GM12878 (cell line): Measurements from ENCODE around the gene SAMD3. TPM values are rescaled to one million over a fixed set of nuclear protein-coding genes. Genes with fewer than 3 reads are reported as not detected.

Experiments
- ATAC-seq: fragments of 200-7000 bp; cut with Tn5 transposase; 3 replicates; pipeline ENCODE4 v1.9.1; 2020; ENCODE audit warnings: mild to moderate bottlenecking, moderate library complexity
- BruUV-seq: library from RNA; stranded (reverse); fragments of 400-500 nt; replicated peaks from 2 replicates; lab custom pipeline; 2021; lab: Mats Ljungman, UMichigan
- CTCF ChIA-PET: fragments of 300-600 bp; sonication (Branson Sonifier 250); formaldehyde crosslinking; extraction: SDS; loops from one replicate; lab custom pipeline; 2021; ENCODE audit warnings: inconsistent platforms; lab: Yijun Ruan, JAX
- POLR2A ChIA-PET: fragments of 350-600 bp; formaldehyde crosslinking; extraction: SDS; loops from one replicate; lab custom pipeline; 2021; ENCODE audit warnings: inconsistent platforms; lab: Charles Lee
- RAD21 ChIA-PET: fragments of 300-600 bp; sonication (Branson Sonifier 250); formaldehyde crosslinking; loops from one replicate; lab custom pipeline; 2023; ENCODE audit warnings: antibody characterized with exemption; ENCODE audit not compliant: unreplicated experiment; lab: Charles Lee
- SMC1A ChIA-PET: fragments of 300-600 bp; sonication (Branson Sonifier 250); formaldehyde crosslinking; loops from one replicate; lab custom pipeline; 2023; ENCODE audit not compliant: unreplicated experiment, uncharacterized antibody; lab: Charles Lee
- DNase-seq: peaks from one replicate; pipeline ENCODE4 v3.0.0-alpha.2; 2011; ENCODE audit warnings: low read depth, low spot score
- FAIRE-seq: peaks from 3 replicates; lab custom pipeline; 2011; peaks lifted over from hg19 to GRCh38; lab: Jason Lieb, UNC
- H2AFZ ChIP-seq: 2 replicates; pipeline ENCODE4 v1.6.0; 2011; ENCODE audit warnings: low read depth, low read length, control low read depth; ENCODE audit not compliant: control insufficient read depth
- H3K27ac ChIP-seq: 2 replicates; pipeline ENCODE4 v1.5.1; 2011; ENCODE audit warnings: control low read depth; ENCODE audit not compliant: control insufficient read depth, insufficient read depth
- H3K27me3 ChIP-seq, 2 experiments: replicated peaks in 1 of 2; 2 replicates each; pipeline versions ENCODE4 v1.6.0 to v1.6.1; 2011; ENCODE audit warnings: low read length in 1 of 2; ENCODE audit not compliant: control insufficient read depth in 2 of 2, insufficient read depth in 2 of 2
- H3K36me3 ChIP-seq, 2 experiments: 2 replicates each; pipeline ENCODE4 v1.5.1; 2011; ENCODE audit warnings: low read length in 1 of 2; ENCODE audit not compliant: control insufficient read depth in 2 of 2, insufficient read depth in 2 of 2
- H3K4me1 ChIP-seq: 2 replicates; pipeline ENCODE4 v1.6.1; 2011; ENCODE audit warnings: mild to moderate bottlenecking, low read length, moderate library complexity, mixed read lengths; ENCODE audit not compliant: control insufficient read depth, insufficient read depth
- H3K4me2 ChIP-seq: 2 replicates; pipeline ENCODE4 v1.6.0; 2011; ENCODE audit warnings: control low read depth; ENCODE audit not compliant: control insufficient read depth, insufficient read depth
- H3K4me3 ChIP-seq: fragments of 200-600 bp; sonication (generic); 2 replicates; pipeline ENCODE4 v1.5.1; 2016
- H3K79me2 ChIP-seq: 2 replicates; pipeline ENCODE4 v1.6.0; 2011; ENCODE audit warnings: low read length; ENCODE audit not compliant: control insufficient read depth, insufficient read depth
- H3K9ac ChIP-seq: 2 replicates; pipeline ENCODE4 v1.8.0; 2011; ENCODE audit warnings: low read length, control low read depth, mixed read lengths; ENCODE audit not compliant: control insufficient read depth, insufficient read depth
- H3K9me3 ChIP-seq: replicated peaks from 3 replicates; pipeline ENCODE4 v1.5.1; 2011; ENCODE audit warnings: mild to moderate bottlenecking, low read length; ENCODE audit not compliant: control insufficient read depth, insufficient read depth
- H4K20me1 ChIP-seq: 2 replicates; pipeline ENCODE4 v1.6.0; 2011; ENCODE audit not compliant: control insufficient read depth, insufficient read depth
- ATF2 ChIP-seq: IDR thresholded peaks from 2 replicates; pipeline ENCODE4 v1.6.1; 2012; ENCODE audit warnings: low read length, inconsistent platforms
- CREM ChIP-seq: IDR thresholded peaks from 2 replicates; pipeline ENCODE4 v1.6.1; 2014; ENCODE audit warnings: antibody characterized with exemption, low read depth
- CUX1 ChIP-seq: IDR thresholded peaks from 2 replicates; pipeline ENCODE4 v1.6.1; 2012; ENCODE audit warnings: improper control_type of control experiment, low read depth, low read length; ENCODE audit not compliant: insufficient replicate concordance
- E4F1 ChIP-seq: fragments of 450-650 bp; IDR thresholded peaks from 2 replicates; pipeline ENCODE4 v1.6.1; 2018; ENCODE audit warnings: borderline replicate concordance, mild to moderate bottlenecking; ENCODE audit not compliant: partially characterized antibody
- EGR1 ChIP-seq, 2 experiments: IDR thresholded peaks; 1 replicate in 1 of 2; 2 replicates in 1 of 2; pipeline ENCODE4 v1.6.1; 2011 to 2012; ENCODE audit warnings: low read depth in 2 of 2, low read length in 2 of 2, borderline replicate concordance in 1 of 2, mild to moderate bottlenecking in 1 of 2, moderate library complexity in 1 of 2
- EP300 ChIP-seq, 2 experiments: fragments of 150-350 bp in 1 of 2; IDR thresholded peaks; 2 replicates each; pipeline ENCODE4 v1.6.1; 2011 to 2012; ENCODE audit warnings: low read depth in 2 of 2, low read length in 2 of 2, borderline replicate concordance in 1 of 2, improper control_type of control experiment in 1 of 2, inconsistent platforms in 1 of 2; ENCODE audit not compliant: control insufficient read depth in 1 of 2
- NFXL1 ChIP-seq: fragments of 450-650 bp; IDR thresholded peaks from 2 replicates; pipeline ENCODE4 v1.6.1; 2017; ENCODE audit warnings: antibody characterized with exemption, mild to moderate bottlenecking, borderline replicate concordance
- PML ChIP-seq: IDR thresholded peaks from 2 replicates; pipeline ENCODE4 v1.6.1; 2012; ENCODE audit warnings: low read length, inconsistent platforms
- RFX5 ChIP-seq: IDR thresholded peaks from 2 replicates; pipeline ENCODE4 v1.6.1; 2011; ENCODE audit warnings: low read depth, low read length, improper control_type of control experiment
- TCF3 ChIP-seq: IDR thresholded peaks from 2 replicates; pipeline ENCODE4 v1.6.1; 2012; ENCODE audit warnings: low read depth, mild to moderate bottlenecking, low read length, borderline replicate concordance; ENCODE audit not compliant: insufficient read depth
- ZNF217 ChIP-seq: fragments of 450-650 bp; IDR thresholded peaks from 2 replicates; pipeline ENCODE4 v1.6.1; 2017; ENCODE audit warnings: antibody characterized with exemption, mild to moderate bottlenecking
- ZNF384 ChIP-seq: IDR thresholded peaks from 2 replicates; pipeline ENCODE4 v1.6.1; 2012; ENCODE audit warnings: low read depth, mild to moderate bottlenecking, low read length, improper control_type of control experiment, borderline replicate concordance
- WGBS: methylation state at CpG from one replicate; pipeline ENCODE4 v1.1.6; 2016; ENCODE audit warnings: low lambda C conversion rate; ENCODE audit not compliant: insufficient replicate concordance, insufficient coverage; ENCODE audit errors: missing lambda C conversion rate; 5-methylcytosine and 5-hydroxymethylcytosine counted together
- in situ Hi-C: fragments of 300-500 bp; cut with MboI; formaldehyde crosslinking; loops from 9 replicates; pipeline ENCODE4 v1.14.3; 2018; ENCODE audit warnings: mixed read lengths
- intact Hi-C: fragments of 100-400 bp; cut with micrococcal nuclease; formaldehyde crosslinking; loops from one replicate; pipeline ENCODE4 v1.14.2; 2022; ENCODE audit not compliant: unreplicated experiment
- polyA plus RNA-seq, 11 experiments: library from polyadenylated mRNA; depleted of rRNA in 4 of 11; unstranded in 6 of 11; stranded (reverse) in 5 of 11; fragments of >200 nt; fragmentation: Nextera tagmentation in 4 of 11; fragmentation: Illumina TruSeq in 1 of 11; extraction: Ambion mirVana in 4 of 11; extraction: Trizol in 1 of 11; gene quantifications; 1 replicate in 1 of 11; 2 replicates in 10 of 11; pipeline versions ENCODE4 v1.2.1 to v1.2.3, GENCODE V29; 2011 to 2016; ENCODE audit warnings: inconsistent platforms in 2 of 11, missing spikeins in 2 of 11, low read depth in 1 of 11
- total RNA-seq, 4 experiments: library from RNA; depleted of rRNA in 3 of 4; stranded (reverse); fragments of >200 nt in 3 of 4; fragmentation: Illumina TruSeq in 1 of 4; extraction: Trizol in 1 of 4; gene quantifications; 2 replicates each; pipeline versions ENCODE4 v1.2.1 to v1.2.3, GENCODE V29; 2013 to 2021

SAMD3 gene
- total and polyA plus RNA-seq, 10 of the 15 experiments (the other 5 are each of a cell fraction or from before 2014, with no cell fraction given), result 0.04 to 2.3 (median 0.39) TPM; not detected in 2

- WGBS, result 7% methylated on average over 6 of the region's 6 CpGs
- H4K20me1 ChIP-seq, result no peaks in the 10 kb centered on the region
- no peak overlapping the region for H3K4me3 ChIP-seq
- H3K4me1 ChIP-seq, result peaks cover 10% of the 10 kb centered on the region
- H3K27me3 ChIP-seq, result no peaks in the 10 kb centered on the region
- in situ Hi-C loops, result no loop called here
- SMC1A ChIA-PET, result interaction anchor here (0.6 to 2.1 kb wide), 5 partner anchors 10 to 79 kb away, joined by 3 to 10 read pairs (median 4); no protein-coding TSS in a partner anchor
- POLR2A ChIA-PET, result no interaction called here
- DNase-seq (no peak), ATAC-seq (peak; percentile 83), FAIRE-seq (no peak)
- CTCF ChIA-PET, result interaction anchor here (0.7 to 2.2 kb wide), 5 partner anchors 9 to 80 kb away, joined by 4 to 7 read pairs (median 5); no protein-coding TSS in a partner anchor
- H3K9me3 ChIP-seq, result no peaks in the 10 kb centered on the region
- H3K27ac ChIP-seq, result 0 out of 2 replicates have a peak overlapping the region, but pooled peaks have one; percentile 2
- H2AFZ ChIP-seq, result peak overlapping the region; percentile 74
- H3K4me2 ChIP-seq, result peak overlapping the region; percentile 54
- intact Hi-C loops, result no loop called here
- no peaks in the 10 kb centered on the region for H3K79me2 ChIP-seq
- BruUV-seq, result no TSS peak
- no peaks in the 10 kb centered on the region for H3K36me3 ChIP-seq
- RAD21 ChIA-PET, result interaction anchor here (0.6 kb wide), 1 partner anchor 116 kb away, joined by 3 read pairs; no protein-coding TSS in a partner anchor
- no peak overlapping the region for H3K9ac ChIP-seq
- TF ChIP-seq NFXL1, result no peak
- no peak for TF ChIP-seq E4F1
- TF ChIP-seq RFX5, result no peak
- no peak for TF ChIP-seq EP300 (IDR thresholded peaks at IDR 0.05; ENCODE audit: borderline replicate concordance in 1 of 2, control insufficient read depth in 1 of 2, low read depth in 2 of 2, low read length in 2 of 2)
- TF ChIP-seq ZNF217, result no peak
- no peak for TF ChIP-seq CREM
- no peak for TF ChIP-seq ATF2
- TF ChIP-seq CUX1, result no peak
- no peak for TF ChIP-seq ZNF384
- no peak for TF ChIP-seq TCF3
- peak in 1 of 2 experiments; percentile 59; a peak in 1 of 3 replicates for TF ChIP-seq EGR1 (IDR thresholded peaks at IDR 0.05; ENCODE audit: borderline replicate concordance in 1 of 2, low read depth in 2 of 2, low read length in 2 of 2)
- no peak for TF ChIP-seq PML
Observed at GRCh38 chr6:130202782-130203181, 20.0 kb downstream of the SAMD3 start.
